ENCODE data around the gene APBB2.
"Not testable (repeated sequence)": the region's sequence is repeated elsewhere in the genome, so short reads cannot be mapped to it uniquely, and the experiment has no call there.

APBB2 gene

GRCh38 chr4:41167191-41167590 is 47.2 kb downstream of the APBB2 start:
- no peak overlapping the region for H3K4me3 Mint-ChIP-seq
- no peaks in the 10 kb centered on the region for H3K36me3 Mint-ChIP-seq (ENCODE audit: low read depth)
- DNase-seq = no peak
- H3K9me3 Mint-ChIP-seq = no peaks in the 10 kb centered on the region
- H3K27ac Mint-ChIP-seq = no peak overlapping the region
- H3K4me1 Mint-ChIP-seq (ENCODE audit: low read depth) = no peaks in the 10 kb centered on the region
- H3K27me3 Mint-ChIP-seq = no peaks in the 10 kb centered on the region

GRCh38 chr4:41164405-41164804 is 49.9 kb downstream of the APBB2 start:
- no peak for DNase-seq

GRCh38 chr4:41161355-41161754 is 53.0 kb downstream of the APBB2 start:
- DNase-seq = no peak
- no peak overlapping the region for H3K27ac Mint-ChIP-seq
- H3K4me1 Mint-ChIP-seq (ENCODE audit: low read depth) = no peaks in the 10 kb centered on the region
- no peaks in the 10 kb centered on the region for H3K9me3 Mint-ChIP-seq
- H3K4me3 Mint-ChIP-seq = no peak overlapping the region
- H3K36me3 Mint-ChIP-seq (ENCODE audit: low read depth) = no peaks in the 10 kb centered on the region
- H3K27me3 Mint-ChIP-seq = no peaks in the 10 kb centered on the region

More at GRCh38 chr4:41164405-41164804, 49.9 kb downstream of the APBB2 start:
- H3K27me3 Mint-ChIP-seq = no peaks in the 10 kb centered on the region
- no peaks in the 10 kb centered on the region for H3K36me3 Mint-ChIP-seq (ENCODE audit: low read depth)
- H3K27ac Mint-ChIP-seq = no peak overlapping the region
- no peak overlapping the region for H3K4me3 Mint-ChIP-seq
- H3K4me1 Mint-ChIP-seq (ENCODE audit: low read depth) = no peaks in the 10 kb centered on the region
- H3K9me3 Mint-ChIP-seq = no peaks in the 10 kb centered on the region

- DNase-seq = no peak
- Mint-ChIP-seq H3K36me3 (ENCODE audit: low read depth) (no peaks in the 10 kb centered on the region), H3K27me3 (no peaks in the 10 kb centered on the region), H3K9me3 (no peaks in the 10 kb centered on the region), H3K27ac (no peak overlapping the region), H3K4me3 (no peak overlapping the region), H3K4me1 (ENCODE audit: low read depth) (no peaks in the 10 kb centered on the region)
Measured at GRCh38 chr4:41160856-41161255, 53.5 kb downstream of the APBB2 start.

- Mint-ChIP-seq H3K9me3 (no peaks in the 10 kb centered on the region), H3K27me3 (no peaks in the 10 kb centered on the region), H3K4me3 (no peak overlapping the region), H3K36me3 (ENCODE audit: low read depth) (no peaks in the 10 kb centered on the region), H3K27ac (no peak overlapping the region), H3K4me1 (ENCODE audit: low read depth) (no peaks in the 10 kb centered on the region)
- no peak for DNase-seq
Measured at GRCh38 chr4:41160012-41160789, 54.1 kb downstream of the APBB2 start.

GRCh38 chr4:41158756-41159155 is 55.6 kb downstream of the APBB2 start:
- DNase-seq = no peak
- H3K36me3 Mint-ChIP-seq (ENCODE audit: low read depth) = no peaks in the 10 kb centered on the region
- no peaks in the 10 kb centered on the region for H3K4me1 Mint-ChIP-seq (ENCODE audit: low read depth)
- no peak overlapping the region for H3K4me3 Mint-ChIP-seq
- H3K27me3 Mint-ChIP-seq = no peaks in the 10 kb centered on the region
- H3K27ac Mint-ChIP-seq = no peak overlapping the region
- no peaks in the 10 kb centered on the region for H3K9me3 Mint-ChIP-seq

GRCh38 chr4:41158274-41158673 is 56.1 kb downstream of the APBB2 start:
- Mint-ChIP-seq H3K36me3 (ENCODE audit: low read depth) (no peaks in the 10 kb centered on the region), H3K27me3 (no peaks in the 10 kb centered on the region), H3K27ac (no peak overlapping the region), H3K9me3 (no peaks in the 10 kb centered on the region), H3K4me3 (no peak overlapping the region), H3K4me1 (ENCODE audit: low read depth) (no peaks in the 10 kb centered on the region)
- DNase-seq = no peak

GRCh38 chr4:41157009-41157408 is 57.3 kb downstream of the APBB2 start:
- Mint-ChIP-seq H3K36me3 (ENCODE audit: low read depth) (no peaks in the 10 kb centered on the region), H3K9me3 (no peaks in the 10 kb centered on the region), H3K27me3 (no peaks in the 10 kb centered on the region), H3K4me3 (no peak overlapping the region), H3K27ac (no peak overlapping the region), H3K4me1 (ENCODE audit: low read depth) (no peaks in the 10 kb centered on the region)
- DNase-seq = no peak

- Mint-ChIP-seq H3K27me3 (no peaks in the 10 kb centered on the region), H3K36me3 (ENCODE audit: low read depth) (no peaks in the 10 kb centered on the region), H3K4me1 (ENCODE audit: low read depth) (no peaks in the 10 kb centered on the region), H3K9me3 (no peaks in the 10 kb centered on the region), H3K27ac (no peak overlapping the region), H3K4me3 (no peak overlapping the region)
- no peak for DNase-seq
Measured at GRCh38 chr4:41156574-41156973, 57.8 kb downstream of the APBB2 start.

- no peak overlapping the region for H3K27ac Mint-ChIP-seq
- no peaks in the 10 kb centered on the region for H3K36me3 Mint-ChIP-seq (ENCODE audit: low read depth)
- no peak for DNase-seq
- H3K4me3 Mint-ChIP-seq = no peak overlapping the region
- H3K27me3 Mint-ChIP-seq = no peaks in the 10 kb centered on the region
- no peaks in the 10 kb centered on the region for H3K9me3 Mint-ChIP-seq
- H3K4me1 Mint-ChIP-seq (ENCODE audit: low read depth) = no peaks in the 10 kb centered on the region
Measured at GRCh38 chr4:41155194-41155830, 59.0 kb downstream of the APBB2 start.

- no peaks in the 10 kb centered on the region for H3K9me3 Mint-ChIP-seq
- H3K4me3 Mint-ChIP-seq = no peak overlapping the region
- no peaks in the 10 kb centered on the region for H3K27me3 Mint-ChIP-seq
- H3K4me1 Mint-ChIP-seq (ENCODE audit: low read depth) = no peaks in the 10 kb centered on the region
- DNase-seq = no peak
- H3K36me3 Mint-ChIP-seq (ENCODE audit: low read depth) = no peaks in the 10 kb centered on the region
- H3K27ac Mint-ChIP-seq = no peak overlapping the region
Measured at GRCh38 chr4:41154814-41155177, 59.5 kb downstream of the APBB2 start.

- no peak for DNase-seq
- H3K27me3 Mint-ChIP-seq = no peaks in the 10 kb centered on the region
- no peaks in the 10 kb centered on the region for H3K9me3 Mint-ChIP-seq
- H3K4me1 Mint-ChIP-seq (ENCODE audit: low read depth) = no peaks in the 10 kb centered on the region
- H3K27ac Mint-ChIP-seq = no peak overlapping the region
- no peaks in the 10 kb centered on the region for H3K36me3 Mint-ChIP-seq (ENCODE audit: low read depth)
- H3K4me3 Mint-ChIP-seq = no peak overlapping the region
Measured at GRCh38 chr4:41154010-41154813, 60.1 kb downstream of the APBB2 start.

GRCh38 chr4:41150401-41150800 is 63.9 kb downstream of the APBB2 start:
- H3K27ac Mint-ChIP-seq = no peak overlapping the region
- H3K36me3 Mint-ChIP-seq (ENCODE audit: low read depth) = no peaks in the 10 kb centered on the region
- no peak for DNase-seq
- H3K27me3 Mint-ChIP-seq = no peaks in the 10 kb centered on the region
- no peaks in the 10 kb centered on the region for H3K9me3 Mint-ChIP-seq
- H3K4me3 Mint-ChIP-seq = no peak overlapping the region
- H3K4me1 Mint-ChIP-seq (ENCODE audit: low read depth) = no peaks in the 10 kb centered on the region

- not testable (repeated sequence) for H3K27ac Mint-ChIP-seq; H3K27me3 Mint-ChIP-seq; DNase-seq; H3K4me1 Mint-ChIP-seq (ENCODE audit: low read depth); H3K9me3 Mint-ChIP-seq; H3K36me3 Mint-ChIP-seq (ENCODE audit: low read depth); H3K4me3 Mint-ChIP-seq
Measured at GRCh38 chr4:41149568-41149967, 64.8 kb downstream of the APBB2 start.

- Mint-ChIP-seq H3K36me3 (ENCODE audit: low read depth) (no peaks in the 10 kb centered on the region), H3K4me1 (ENCODE audit: low read depth) (no peaks in the 10 kb centered on the region), H3K27ac (no peak overlapping the region), H3K9me3 (no peaks in the 10 kb centered on the region), H3K27me3 (no peaks in the 10 kb centered on the region), H3K4me3 (no peak overlapping the region)
- no peak for DNase-seq
Measured at GRCh38 chr4:41148931-41149330, 65.4 kb downstream of the APBB2 start.

All from activated T-cell treated with anti-CD3 and anti-CD28 coated beads, Interleukin-2, amount 50 U/mL, for 24 hours (primary cell).